Prostate gland (tissue), 2 donors: ENCODE results near the gene PLXND1. TPM values are rescaled to one million over a fixed set of nuclear protein-coding genes. Genes with fewer than 3 reads are reported as not detected.
A peak's percentile ranks its signal among the peaks of the same experiment; 100 is the strongest.

ENCODE experiments used
- DNase-seq: peaks from one replicate; pipeline ENCODE4 v3.0.0-alpha.2; 2019; ENCODE audit warnings: low spot score
- H3K27ac ChIP-seq, 2 donors: fragments of 200-600 bp; sonication (generic); 2 replicates each; pipeline ENCODE4 v1.5.1; 2017 to 2019
- H3K27me3 ChIP-seq: fragments of 200-600 bp; sonication (generic); replicated peaks from 2 replicates; pipeline ENCODE4 v1.5.1; 2019; ENCODE audit not compliant: insufficient read depth
- H3K36me3 ChIP-seq, 2 donors: fragments of 200-600 bp; sonication (generic); 1 replicate in 1 of 2; 2 replicates in 1 of 2; pipeline versions ENCODE4 v1.5.1 to v1.8.1; 2017 to 2019
- H3K4me1 ChIP-seq: fragments of 200-600 bp; sonication (generic); replicated peaks from 2 replicates; pipeline ENCODE4 v1.5.1; 2019
- H3K4me3 ChIP-seq, 2 donors: fragments of 200-600 bp; sonication (generic); 2 replicates each; pipeline ENCODE4 v1.5.1; 2017 to 2019
- H3K9me3 ChIP-seq: fragments of 200-600 bp; sonication (generic); 2 replicates; pipeline ENCODE4 v1.5.1; 2017
- CTCF ChIP-seq, 4 experiments: fragments of 200-600 bp in 2 of 4; fragments of 450-650 bp in 2 of 4; sonication (generic) in 2 of 4; IDR thresholded peaks; 1 replicate in 3 of 4; 2 replicates in 1 of 4; pipeline ENCODE4 v1.5.1; 2016 to 2019; ENCODE audit warnings: antibody characterized with exemption in 4 of 4, mild to moderate bottlenecking in 2 of 4, moderate library complexity in 2 of 4
- POLR2A ChIP-seq: fragments of 450-650 bp; IDR thresholded peaks from one replicate; pipeline ENCODE4 v1.6.1; 2016; ENCODE audit warnings: antibody characterized with exemption, mild to moderate bottlenecking
- POLR2AphosphoS5 ChIP-seq: sonication (generic); formaldehyde crosslinking; IDR thresholded peaks from one replicate; pipeline ENCODE4 v1.6.1; 2017; ENCODE audit warnings: antibody characterized with exemption
- WGBS: methylation state at CpG from one replicate; pipeline ENCODE4 v1.1.5; 2018; 5-methylcytosine and 5-hydroxymethylcytosine counted together
- intact Hi-C: fragments of 100-400 bp; cut with DNase I; formaldehyde crosslinking; loops from one replicate; pipeline ENCODE4 v1.14.2; 2022
- total RNA-seq, 2 donors: library from RNA; depleted of rRNA; stranded (reverse); fragments of >200 nt; gene quantifications; one replicate each; pipeline ENCODE4 v1.1.0, GENCODE V29; 2016

Gene PLXND1
- total RNA-seq, 2 donors from 2014 or later = 19.7 to 83.6 TPM

DNA sequence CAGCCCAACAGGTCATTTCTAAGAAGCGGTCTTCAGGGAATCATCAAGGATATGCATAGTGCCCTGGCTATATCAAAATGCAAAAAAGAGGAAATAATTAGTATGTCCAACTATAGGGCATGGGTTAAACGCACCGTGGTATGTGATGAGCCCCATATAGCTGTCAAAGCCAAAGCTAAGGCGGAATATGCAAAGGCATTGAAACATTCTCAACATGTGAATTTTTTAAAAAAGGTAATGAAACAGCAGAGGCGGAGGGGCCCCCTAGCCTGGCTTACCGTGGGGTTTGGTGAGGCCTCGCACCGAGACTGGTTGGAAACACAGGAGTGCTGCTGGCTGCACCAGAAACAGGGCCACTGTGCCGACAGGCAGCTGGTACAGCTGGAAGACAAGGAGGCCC is 23.2 kb downstream of the PLXND1 start:
- whole genome bisulfite sequencing = 91% methylated on average over 9 of the region's 9 CpGs
- no peaks in the 10 kb centered on the region for H3K27me3 ChIP-seq
- H3K27ac ChIP-seq = no peak overlapping the region
- TF ChIP-seq CTCF (IDR thresholded peaks at IDR 0.05) = no peak
- H3K36me3 ChIP-seq = peaks cover 0 to 8% of the 10 kb centered on the region in 2 donors
- H3K9me3 ChIP-seq = no peaks in the 10 kb centered on the region
- intact Hi-C loops = no loop called here
- no peak for DNase-seq
- H3K4me1 ChIP-seq = no peaks in the 10 kb centered on the region
- H3K4me3 ChIP-seq = no peak overlapping the region

DNA sequence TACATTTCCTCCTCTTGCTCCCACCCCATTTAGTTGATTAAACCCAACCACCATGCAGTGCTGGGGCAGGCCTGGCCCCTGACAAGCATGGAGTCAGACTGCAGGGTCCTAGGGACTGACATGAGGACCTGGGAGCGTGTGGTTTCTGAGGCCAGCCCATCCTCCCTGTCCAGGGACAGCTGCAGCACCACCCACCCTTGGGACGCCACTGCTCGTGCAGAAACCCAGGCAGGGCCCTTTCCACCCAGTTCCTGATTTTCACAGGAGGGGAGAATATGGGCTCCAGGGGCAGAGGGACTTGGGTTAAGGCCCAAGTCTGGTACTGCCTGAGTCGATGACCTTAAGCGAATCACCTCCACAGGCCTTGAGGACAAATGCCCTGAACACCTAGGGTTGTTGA is 23.7 kb downstream of the PLXND1 start:
- Histone ChIP-seq H3K9me3 (no peaks in the 10 kb centered on the region), H3K4me3 (no peak overlapping the region), H3K36me3 (peaks cover 0 to 8% of the 10 kb centered on the region in 2 donors), H3K27ac (no peak overlapping the region), H3K27me3 (no peaks in the 10 kb centered on the region), H3K4me1 (no peaks in the 10 kb centered on the region)
- DNase-seq = no peak
- WGBS = 90% methylated on average over 5 of the region's 5 CpGs
- intact Hi-C loops = no loop called here
- TF ChIP-seq POLR2A = no peak
- TF ChIP-seq POLR2AphosphoS5 = no peak
- no peak for TF ChIP-seq CTCF (IDR thresholded peaks at IDR 0.05)

DNA sequence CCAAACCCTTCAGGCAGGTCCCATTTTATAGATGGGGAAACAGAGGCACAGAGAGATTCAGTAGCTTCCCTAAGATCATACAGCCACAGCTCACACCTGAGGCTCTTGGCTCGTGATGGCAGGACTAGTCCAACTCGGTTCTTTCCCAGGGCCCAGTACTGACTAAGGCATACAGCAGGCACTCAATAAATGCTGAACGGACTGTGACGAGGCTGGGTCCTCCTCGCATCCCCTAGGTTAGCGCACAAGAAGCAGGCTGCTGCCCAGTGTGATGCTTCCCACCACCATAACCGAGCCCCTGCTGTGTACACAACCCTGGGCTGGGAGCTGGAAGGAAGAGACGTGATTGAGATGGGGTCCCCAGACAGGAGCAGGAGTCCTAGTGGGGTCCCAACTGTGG is 24.9 kb downstream of the PLXND1 start:
- 93% methylated on average over 7 of the region's 8 CpGs for WGBS
- no peaks in the 10 kb centered on the region for H3K27me3 ChIP-seq
- H3K36me3 ChIP-seq = peaks cover 0 to 8% of the 10 kb centered on the region in 2 donors
- no peak overlapping the region for H3K4me3 ChIP-seq
- H3K4me1 ChIP-seq = no peaks in the 10 kb centered on the region
- H3K9me3 ChIP-seq = no peaks in the 10 kb centered on the region
- TF ChIP-seq POLR2A (no peak), POLR2AphosphoS5 (no peak), CTCF (IDR thresholded peaks at IDR 0.05) (no peak)
- no peak overlapping the region for H3K27ac ChIP-seq
- no peak for DNase-seq
- intact Hi-C loops = no loop called here

- H3K27ac ChIP-seq = no peak overlapping the region
- intact Hi-C loops = no loop called here
- TF ChIP-seq POLR2AphosphoS5 (no peak), CTCF (IDR thresholded peaks at IDR 0.05) (no peak), POLR2A (no peak)
- DNase-seq = no peak
- no peaks in the 10 kb centered on the region for H3K27me3 ChIP-seq
- H3K4me3 ChIP-seq = no peak overlapping the region
- no peaks in the 10 kb centered on the region for H3K36me3 ChIP-seq
- no peaks in the 10 kb centered on the region for H3K4me1 ChIP-seq
- WGBS = 74% methylated on average over 10 of the region's 10 CpGs
- H3K9me3 ChIP-seq = no peaks in the 10 kb centered on the region
Observed at GRCh38 chr3:129579991-129580390, 26.5 kb downstream of the PLXND1 start.

GRCh38 chr3:129577925-129578786 is 28.3 kb downstream of the PLXND1 start:
- Histone ChIP-seq H3K9me3 (no peaks in the 10 kb centered on the region), H3K27me3 (no peaks in the 10 kb centered on the region), H3K36me3 (no peaks in the 10 kb centered on the region), H3K27ac (peak overlapping the region; percentile 22 to 45), H3K4me1 (no peaks in the 10 kb centered on the region), H3K4me3 (no peak overlapping the region)
- TF ChIP-seq CTCF (IDR thresholded peaks at IDR 0.05) (no peak), POLR2A (no peak), POLR2AphosphoS5 (no peak)
- WGBS = 82% methylated on average over 21 of the region's 21 CpGs
- intact Hi-C loops = no loop called here
- no peak for DNase-seq
